H9 (cell line): ENCODE data around the gene PGA3. TPM values are rescaled to one million over a fixed set of nuclear protein-coding genes. Genes with fewer than 3 reads are reported as not detected.

ENCODE experiments used
- DNase-seq: peaks from one replicate; pipeline ENCODE4 v3.0.0-alpha.2; 2017
- H2AFZ ChIP-seq: one replicate; pipeline ENCODE4 v1.6.1; 2013; ENCODE audit warnings: mild to moderate bottlenecking, low read length, control low read depth, moderate library complexity
- H2AK5ac ChIP-seq: 2 replicates; pipeline ENCODE4 v1.6.1; 2013; ENCODE audit warnings: low read length, control low read depth, mixed read lengths; ENCODE audit not compliant: insufficient read length
- H2BK120ac ChIP-seq: one replicate; pipeline ENCODE4 v1.6.1; 2013; ENCODE audit warnings: low read depth, mild to moderate bottlenecking, low read length, control low read depth, inconsistent platforms; ENCODE audit not compliant: poor library complexity, severe bottlenecking
- H2BK12ac ChIP-seq: 2 replicates; pipeline ENCODE4 v1.6.1; 2013; ENCODE audit warnings: low read length, control low read depth, mixed read lengths, low read depth; ENCODE audit not compliant: insufficient read length
- H2BK15ac ChIP-seq: 2 replicates; pipeline ENCODE4 v1.6.1; 2013; ENCODE audit warnings: low read depth, low read length, control low read depth
- H2BK20ac ChIP-seq: one replicate; pipeline ENCODE4 v1.6.1; 2013; ENCODE audit warnings: low read depth, mild to moderate bottlenecking, low read length, control low read depth, inconsistent platforms; ENCODE audit not compliant: poor library complexity, severe bottlenecking
- H2BK5ac ChIP-seq: 2 replicates; pipeline ENCODE4 v1.6.1; 2013; ENCODE audit warnings: low read length, control low read depth, mixed read lengths; ENCODE audit not compliant: insufficient read length
- H3K14ac ChIP-seq: 2 replicates; pipeline ENCODE4 v1.6.1; 2013; ENCODE audit warnings: low read length, control low read depth; ENCODE audit not compliant: insufficient read depth
- H3K18ac ChIP-seq: 2 replicates; pipeline ENCODE4 v1.6.1; 2013; ENCODE audit warnings: low read depth, mild to moderate bottlenecking, mixed read lengths, low read length, control low read depth; ENCODE audit not compliant: insufficient read length
- H3K23ac ChIP-seq: 2 replicates; pipeline ENCODE4 v1.6.1; 2013; ENCODE audit warnings: low read length, control low read depth, mixed read lengths, low read depth; ENCODE audit not compliant: insufficient read length
- H3K23me2 ChIP-seq: 2 replicates; pipeline ENCODE4 v1.6.1; 2013; ENCODE audit warnings: low read depth, mild to moderate bottlenecking, mixed read lengths, low read length, control low read depth; ENCODE audit not compliant: insufficient read length, poor library complexity, severe bottlenecking
- H3K27ac ChIP-seq: 2 replicates; pipeline ENCODE4 v1.5.1; 2013; ENCODE audit warnings: low read length, control low read depth, mixed read lengths, low read depth; ENCODE audit not compliant: insufficient read length
- H3K27me3 ChIP-seq: 2 replicates; pipeline ENCODE4 v1.6.1; 2013; ENCODE audit warnings: low read length, control low read depth, inconsistent platforms; ENCODE audit not compliant: insufficient read depth
- H3K4ac ChIP-seq: 2 replicates; pipeline ENCODE4 v1.6.1; 2013; ENCODE audit warnings: low read depth, mild to moderate bottlenecking, control low read depth, inconsistent platforms, low read length, moderate library complexity
- H3K4me1 ChIP-seq: 2 replicates; pipeline ENCODE4 v1.6.1; 2013; ENCODE audit warnings: low read length, control low read depth, inconsistent platforms; ENCODE audit not compliant: insufficient read depth
- H3K4me2 ChIP-seq: 2 replicates; pipeline ENCODE4 v1.6.1; 2013; ENCODE audit warnings: low read length, control low read depth, mixed read lengths; ENCODE audit not compliant: insufficient read length, insufficient read depth
- H3K56ac ChIP-seq: 2 replicates; pipeline ENCODE4 v1.6.1; 2013; ENCODE audit warnings: low read depth, mild to moderate bottlenecking, mixed read lengths, low read length, control low read depth; ENCODE audit not compliant: insufficient read length
- H3K79me1 ChIP-seq: 2 replicates; pipeline ENCODE4 v1.6.1; 2013; ENCODE audit warnings: low read depth, mild to moderate bottlenecking, moderate library complexity, low read length, control low read depth, inconsistent platforms; ENCODE audit not compliant: insufficient read depth, poor library complexity, severe bottlenecking
- H3K79me2 ChIP-seq: 2 replicates; pipeline ENCODE4 v1.6.1; 2013; ENCODE audit warnings: low read length, control low read depth, inconsistent platforms; ENCODE audit not compliant: insufficient read depth
- H3K9ac ChIP-seq: 2 replicates; pipeline ENCODE4 v1.6.1; 2013; ENCODE audit warnings: low read length, control low read depth, mixed read lengths; ENCODE audit not compliant: insufficient read length; ENCODE audit errors: extremely low read depth
- H3K9me3 ChIP-seq: one replicate; pipeline ENCODE4 v1.6.1; 2013; ENCODE audit warnings: low read depth, low read length, inconsistent platforms; ENCODE audit not compliant: control insufficient read depth
- H3T11ph ChIP-seq: one replicate; pipeline ENCODE4 v1.6.1; 2013; ENCODE audit warnings: mild to moderate bottlenecking, low read length, control low read depth, inconsistent platforms
- H4K20me1 ChIP-seq: one replicate; pipeline ENCODE4 v1.6.1; 2013; ENCODE audit not compliant: control insufficient read depth, insufficient read length, insufficient read depth
- H4K5ac ChIP-seq: 2 replicates; pipeline ENCODE4 v1.6.1; 2013; ENCODE audit warnings: low read depth, mild to moderate bottlenecking, mixed read lengths, low read length, control low read depth; ENCODE audit not compliant: insufficient read length
- H4K8ac ChIP-seq: replicated peaks from 2 replicates; pipeline ENCODE4 v1.6.1; 2013; ENCODE audit warnings: low read length, control low read depth, mixed read lengths, low read depth; ENCODE audit not compliant: insufficient read length
- H4K91ac ChIP-seq: 2 replicates; pipeline ENCODE4 v1.6.1; 2013; ENCODE audit warnings: low read depth, mild to moderate bottlenecking, moderate library complexity, mixed read lengths, low read length, control low read depth; ENCODE audit not compliant: insufficient read length
- H3K27ac Mint-ChIP-seq, 3 experiments: 2 replicates in 2 of 3; 3 replicates in 1 of 3; pipeline ENCODE4 v1.8.0; 2020 to 2021; ENCODE audit warnings: mixed read lengths in 3 of 3, mild to moderate bottlenecking in 1 of 3, moderate library complexity in 1 of 3
- H3K27me3 Mint-ChIP-seq: 2 replicates; pipeline ENCODE4 v1.8.0; 2021; ENCODE audit warnings: low read depth, mild to moderate bottlenecking, moderate library complexity, mixed read lengths
- H3K36me3 Mint-ChIP-seq, 3 experiments: 2 replicates in 2 of 3; 3 replicates in 1 of 3; pipeline ENCODE4 v1.8.0; 2020 to 2021; ENCODE audit warnings: low read depth in 3 of 3, mixed read lengths in 3 of 3; ENCODE audit not compliant: insufficient read depth in 1 of 3
- H3K4me1 Mint-ChIP-seq, 2 experiments: 2 replicates each; pipeline ENCODE4 v1.8.0; 2020; ENCODE audit warnings: mixed read lengths in 2 of 2
- H3K4me3 Mint-ChIP-seq, 2 experiments: 2 replicates in 1 of 2; 3 replicates in 1 of 2; pipeline ENCODE4 v1.8.0; 2020 to 2021; ENCODE audit warnings: mild to moderate bottlenecking in 2 of 2, mixed read lengths in 2 of 2, moderate library complexity in 1 of 2
- H3K9me3 Mint-ChIP-seq, 2 experiments: 2 replicates in 1 of 2; 3 replicates in 1 of 2; pipeline ENCODE4 v1.8.0; 2020; ENCODE audit warnings: mild to moderate bottlenecking in 2 of 2, mixed read lengths in 2 of 2, moderate library complexity in 1 of 2
- CTCF ChIP-seq: fragments of 200-600 bp; sonication (generic); conservative IDR thresholded peaks from 3 replicates; pipeline ENCODE4 v1.8.0; 2021; ENCODE audit warnings: antibody characterized with exemption, mild to moderate bottlenecking
- WGBS: extraction: QIAGEN DNeasy Blood & Tissue Kit; methylation state at CpG from one replicate; pipeline ENCODE4 v1.1.7; 2013; ENCODE audit warnings: missing lambda C conversion rate, low lambda C conversion rate, mixed read lengths; ENCODE audit not compliant: insufficient read length; ENCODE audit errors: extremely low coverage; 5-methylcytosine and 5-hydroxymethylcytosine counted together
- total RNA-seq: library from RNA; stranded (reverse); gene quantifications from 2 replicates; pipeline ENCODE4 v1.2.1, GENCODE V29; 2021

Gene PGA3
- total RNA-seq, 1 experiment from 2014 or later: not detected

GRCh38 chr11:61198361-61198760 lies 5.0 kb upstream of the PGA3 start:
- Histone ChIP-seq H3T11ph (no peak overlapping the region), H3K79me1 (no peaks in the 10 kb centered on the region), H3K14ac (no peak overlapping the region), H4K91ac (no peak overlapping the region), H3K9ac (no peak overlapping the region), H4K20me1 (no peaks in the 10 kb centered on the region), H3K4me2 (no peak overlapping the region), H4K8ac (no peak overlapping the region), H2AK5ac (no peak overlapping the region), H3K27me3 (no peaks in the 10 kb centered on the region), H2BK12ac (no peak overlapping the region), H3K56ac (no peak overlapping the region), H3K23me2 (no peaks in the 10 kb centered on the region), H2BK15ac (no peak overlapping the region), H2AFZ (no peak overlapping the region), H3K18ac (no peak overlapping the region), H3K4me1 (no peaks in the 10 kb centered on the region; the same call in 1 of the 2 replicates), H4K5ac (no peak overlapping the region), H3K79me2 (no peaks in the 10 kb centered on the region), H3K27ac (no peak overlapping the region), H3K23ac (no peak overlapping the region), H2BK20ac (no peak overlapping the region), H2BK5ac (no peak overlapping the region), H3K4ac (no peak overlapping the region), H3K9me3 (no peaks in the 10 kb centered on the region), H2BK120ac (no peak overlapping the region)
- Mint-ChIP-seq H3K4me3 (no peak overlapping the region), H3K4me1 (peaks cover 3 to 17% of the 10 kb centered on the region in 2 experiments), H3K9me3 (peaks cover 5% of the 10 kb centered on the region in 2 experiments; a peak in 2 of 5 replicates), H3K36me3 (no peaks in the 10 kb centered on the region; a peak in 1 of 7 replicates), H3K27ac (no peak overlapping the region), H3K27me3 (peaks cover 9% of the 10 kb centered on the region)
- WGBS: no CpG with 5 or more reads among the region's 6 CpGs
- no peak for DNase-seq
- no peak for TF ChIP-seq CTCF
